Ectodermal cell (in vitro differentiated cells): Measurements from ENCODE around the gene VPS37B.

Experiments used
- H3K27ac ChIP-seq: 2 replicates; pipeline ENCODE4 v1.7.0; 2013; ENCODE audit warnings: mild to moderate bottlenecking, low read depth, low read length; ENCODE audit not compliant: insufficient read depth, poor library complexity, severe bottlenecking
- H3K27me3 ChIP-seq: 2 replicates; pipeline ENCODE4 v1.7.0; 2013; ENCODE audit warnings: mild to moderate bottlenecking, low read length; ENCODE audit not compliant: insufficient read depth, control insufficient read depth, poor library complexity, severe bottlenecking
- H3K36me3 ChIP-seq: one replicate; pipeline ENCODE4 v1.7.0; 2013; ENCODE audit warnings: low read length; ENCODE audit not compliant: control insufficient read depth, insufficient read depth
- H3K4me1 ChIP-seq: one replicate; pipeline ENCODE4 v1.7.0; 2013; ENCODE audit warnings: low read length; ENCODE audit not compliant: control insufficient read depth, insufficient read depth
- H3K4me3 ChIP-seq: 2 replicates; pipeline ENCODE4 v1.7.0; 2013; ENCODE audit warnings: low read depth, low read length, control low read depth; ENCODE audit not compliant: insufficient read depth
- H3K9me3 ChIP-seq: 2 replicates; pipeline ENCODE4 v1.7.0; 2013; ENCODE audit warnings: mild to moderate bottlenecking, low read length, moderate library complexity; ENCODE audit not compliant: control insufficient read depth
- WGBS, 2 experiments: methylation state at CpG; one replicate each; pipeline ENCODE4 v1.1.7; 2013; ENCODE audit warnings: missing lambda C conversion rate in 2 of 2; 5-methylcytosine and 5-hydroxymethylcytosine counted together

VPS37B gene

DNA sequence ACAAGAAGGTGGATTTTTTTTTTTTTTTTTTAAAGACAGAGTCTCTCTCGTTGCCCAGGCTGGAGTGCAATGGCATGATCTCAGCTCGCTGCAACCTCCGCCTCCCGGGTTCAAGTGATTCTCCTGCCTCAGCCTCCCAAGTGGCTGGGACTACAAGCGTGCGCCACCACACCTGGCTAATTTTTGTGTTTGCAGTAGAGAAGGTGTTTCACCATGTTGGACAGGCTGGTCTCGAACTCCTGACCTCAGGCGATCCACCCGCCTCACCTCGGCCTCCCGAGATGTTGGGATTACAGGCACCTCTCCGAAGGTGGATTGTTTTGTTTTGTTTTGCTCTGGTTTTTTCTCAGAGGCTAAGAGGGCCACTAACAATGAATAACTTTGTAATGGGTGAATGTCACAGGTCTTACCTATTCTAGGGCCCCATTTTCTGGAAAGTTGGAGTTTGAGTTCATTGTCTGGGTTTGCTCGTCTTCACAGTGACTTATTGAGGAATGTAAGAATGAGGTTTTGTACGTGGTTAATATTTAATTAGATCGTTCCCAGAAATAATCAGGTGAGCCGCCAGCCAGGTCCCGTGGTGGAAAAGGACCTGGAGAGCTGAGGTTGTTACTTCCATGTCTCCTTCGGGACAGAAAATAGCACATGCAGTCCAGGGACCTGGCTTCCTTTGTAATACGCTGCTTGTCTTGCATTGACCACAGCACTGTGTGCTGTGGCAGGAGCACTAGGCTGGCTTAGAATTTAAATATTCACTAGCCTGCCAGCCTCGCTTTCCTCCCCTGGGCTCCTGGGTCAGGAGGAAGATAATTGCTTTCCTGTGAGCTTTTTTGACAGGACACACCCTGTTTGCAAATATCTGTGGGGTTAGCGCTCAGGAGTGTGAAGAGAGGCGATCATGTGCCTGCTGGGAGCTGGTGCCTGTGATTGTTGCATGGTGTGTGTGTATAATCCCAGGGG lies 58.3 kb downstream of the VPS37B start:
- H3K4me3 ChIP-seq = no peak overlapping the region
- H3K27ac ChIP-seq = no peak overlapping the region
- H3K9me3 ChIP-seq = no peaks in the 10 kb centered on the region
- peaks cover 35% of the 10 kb centered on the region for H3K27me3 ChIP-seq
- no peaks in the 10 kb centered on the region for H3K4me1 ChIP-seq
- 86 to 89% methylated on average over 22 of the region's 22 CpGs for WGBS, 2 experiments
- no peaks in the 10 kb centered on the region for H3K36me3 ChIP-seq

DNA sequence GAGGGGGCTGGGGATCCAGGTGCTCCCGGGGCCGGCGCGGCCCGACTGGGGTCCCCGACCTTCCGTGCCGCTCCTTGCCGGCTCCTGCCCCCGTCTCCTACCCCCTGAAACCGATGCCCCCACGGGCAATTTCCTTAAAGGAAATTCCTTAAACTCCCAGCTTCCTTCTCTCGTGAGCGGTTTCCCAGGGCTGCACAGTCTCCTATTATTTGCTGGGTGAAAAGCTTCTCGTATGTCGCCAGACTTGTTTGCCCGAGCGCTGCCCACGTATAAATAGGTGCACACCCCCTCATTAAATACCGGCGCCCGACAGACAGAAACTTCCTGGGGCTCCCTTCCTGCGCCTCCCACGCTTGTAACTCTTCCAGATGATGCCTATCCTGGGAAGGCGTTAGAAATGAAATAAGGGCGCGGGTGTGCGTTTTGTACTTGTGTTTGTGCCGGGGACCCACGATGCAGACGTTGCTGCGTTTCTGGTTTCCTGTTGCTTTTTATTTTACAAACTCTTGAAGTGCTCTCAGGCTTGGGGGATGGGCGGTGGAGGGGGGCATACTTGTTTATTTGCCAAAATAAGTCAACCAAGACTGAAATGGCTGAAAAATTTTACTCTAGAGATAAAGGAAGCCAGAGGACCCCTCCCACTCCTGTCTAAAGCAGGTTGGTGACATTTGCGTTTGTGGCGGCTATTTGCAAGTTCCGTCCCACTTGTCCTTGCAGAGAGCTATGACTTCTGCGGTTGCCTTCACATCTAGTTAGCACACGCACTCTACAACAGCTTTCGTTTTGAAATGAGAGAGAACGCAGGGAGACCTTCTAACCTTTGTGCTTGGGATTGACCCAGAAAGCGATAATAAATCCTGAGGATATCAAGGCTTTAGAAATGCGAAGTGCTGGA lies 59.6 kb downstream of the VPS37B start:
- Histone ChIP-seq H3K9me3 (no peaks in the 10 kb centered on the region), H3K4me1 (no peaks in the 10 kb centered on the region), H3K27ac (no peak overlapping the region), H3K4me3 (peak overlapping the region; percentile 46), H3K36me3 (no peaks in the 10 kb centered on the region), H3K27me3 (peaks cover 35% of the 10 kb centered on the region)
- WGBS, 2 experiments = 4% methylated on average over 42 of the region's 42 CpGs

DNA sequence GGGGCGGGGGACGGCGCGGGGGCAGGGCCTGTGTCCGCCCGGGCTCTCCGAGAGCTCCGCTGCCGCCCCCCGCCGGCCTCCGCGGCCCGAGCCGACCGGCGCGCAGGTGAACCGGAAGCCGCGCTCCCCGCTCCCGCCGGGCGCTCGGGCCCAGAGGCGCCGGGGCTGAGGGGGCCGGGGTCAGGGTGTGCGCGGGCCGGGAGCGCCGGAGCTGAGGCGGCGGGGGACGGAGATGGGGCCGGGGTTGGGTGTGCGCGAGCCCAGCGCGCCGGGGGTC lies 60.2 kb downstream of the VPS37B start:
- H3K36me3 ChIP-seq = no peaks in the 10 kb centered on the region
- peak overlapping the region; percentile 46 for H3K4me3 ChIP-seq
- H3K27me3 ChIP-seq = peaks cover 35% of the 10 kb centered on the region
- no peaks in the 10 kb centered on the region for H3K4me1 ChIP-seq
- no peaks in the 10 kb centered on the region for H3K9me3 ChIP-seq
- WGBS, 2 experiments = 0 to 1% methylated on average over 43 of the region's 43 CpGs
- no peak overlapping the region for H3K27ac ChIP-seq

DNA sequence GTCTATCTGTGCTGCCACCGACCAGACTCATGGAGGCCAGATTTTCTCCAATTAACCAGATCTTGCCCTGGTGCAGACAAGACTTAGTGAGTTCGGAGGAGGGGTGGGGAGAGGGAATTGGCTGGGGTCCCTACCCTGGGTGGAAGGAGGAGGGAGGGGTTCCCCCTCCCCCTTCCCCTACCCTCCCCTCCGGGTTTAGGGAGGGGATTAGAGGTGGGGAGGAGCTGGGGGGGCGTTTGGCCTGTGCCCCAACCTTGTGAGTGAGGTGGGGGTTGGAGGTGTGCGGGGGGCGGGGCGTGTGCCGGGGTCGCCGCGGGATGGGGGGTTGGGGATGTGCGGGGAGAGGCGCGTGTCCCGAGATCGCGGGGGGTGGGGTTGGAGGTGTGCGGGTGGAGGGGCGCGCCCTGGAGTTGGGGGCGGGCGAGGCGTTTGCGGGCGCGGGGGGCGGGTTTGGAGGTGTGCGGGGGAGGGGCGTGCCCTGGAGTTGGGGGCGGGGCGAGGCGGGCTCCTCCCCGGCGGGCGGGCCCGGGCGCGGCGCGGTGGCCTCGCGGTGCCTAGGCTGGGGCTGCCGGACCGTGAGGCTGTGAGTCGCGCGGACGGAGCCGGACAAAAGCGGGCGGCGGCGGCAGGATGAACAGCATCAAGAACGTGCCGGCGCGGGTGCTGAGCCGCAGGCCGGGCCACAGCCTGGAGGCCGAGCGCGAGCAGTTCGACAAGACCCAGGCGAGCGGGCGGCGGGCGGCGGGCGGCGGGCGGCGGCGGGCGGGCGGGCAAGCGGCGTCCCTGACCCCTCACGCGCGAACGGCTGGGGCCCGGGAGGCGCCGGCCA lies 60.8 kb downstream of the VPS37B start, which contains the start of gene HIP1R:
HIP1R (plus strand) TSS at position 537 of the 829 bp plus-strand sequence; CDS start at position 631, 94 bp downstream.
- Histone ChIP-seq H3K4me1 (no peaks in the 10 kb centered on the region), H3K27me3 (peaks cover 35% of the 10 kb centered on the region), H3K9me3 (no peaks in the 10 kb centered on the region), H3K36me3 (no peaks in the 10 kb centered on the region), H3K4me3 (peak within 1 kb of the TSS; percentile 46), H3K27ac (peak within 1 kb of the TSS; percentile 85)
- WGBS, 2 experiments = 1% methylated on average over 71 to 78 of the region's 85 CpGs

DNA sequence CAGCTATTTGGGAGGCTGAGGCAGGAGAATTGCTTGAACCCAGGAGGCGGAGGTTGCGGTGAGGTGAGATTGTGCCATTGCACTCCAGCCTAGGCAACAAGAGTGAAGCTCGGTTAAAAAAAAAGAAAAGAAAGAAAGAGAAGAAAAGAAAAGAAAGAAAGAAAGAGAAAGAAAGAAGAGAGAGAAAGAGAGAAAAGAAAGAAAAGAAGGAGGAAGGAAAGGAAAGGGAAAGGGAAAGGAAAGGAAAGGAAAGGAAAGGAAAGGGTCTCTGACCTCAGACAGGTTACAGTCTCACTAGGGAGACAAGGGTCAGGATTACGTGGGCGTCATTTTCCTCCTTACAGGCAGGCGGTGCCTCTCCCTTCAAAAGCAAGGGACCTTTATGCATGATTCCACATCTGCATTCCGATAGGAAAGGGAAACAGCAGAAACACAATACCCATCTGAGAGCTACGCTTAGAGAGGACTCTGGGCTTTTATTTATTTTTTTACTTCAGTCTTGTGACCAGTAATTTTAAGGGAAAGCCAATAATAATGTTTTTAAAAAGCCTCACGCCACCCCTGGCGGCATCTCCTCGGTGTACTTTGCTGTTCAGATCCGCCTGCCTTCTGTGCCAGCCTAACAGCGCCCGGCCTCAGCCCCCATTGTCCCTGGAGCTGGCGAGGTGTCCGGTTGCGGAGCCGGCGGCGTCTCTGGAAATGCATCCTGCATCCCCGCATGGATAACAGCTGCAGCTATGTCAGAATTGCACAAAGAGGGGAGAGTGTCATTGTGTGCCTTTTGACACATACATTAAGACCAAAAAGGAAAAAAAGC lies 61.6 kb downstream of the VPS37B start:
- H3K27ac ChIP-seq = peak overlapping the region; percentile 85
- H3K36me3 ChIP-seq = no peaks in the 10 kb centered on the region
- H3K4me1 ChIP-seq = no peaks in the 10 kb centered on the region
- peaks cover 35% of the 10 kb centered on the region for H3K27me3 ChIP-seq
- 14% methylated on average over 21 of the region's 21 CpGs for WGBS, 2 experiments
- no peaks in the 10 kb centered on the region for H3K9me3 ChIP-seq
- H3K4me3 ChIP-seq = peak overlapping the region; percentile 46

DNA sequence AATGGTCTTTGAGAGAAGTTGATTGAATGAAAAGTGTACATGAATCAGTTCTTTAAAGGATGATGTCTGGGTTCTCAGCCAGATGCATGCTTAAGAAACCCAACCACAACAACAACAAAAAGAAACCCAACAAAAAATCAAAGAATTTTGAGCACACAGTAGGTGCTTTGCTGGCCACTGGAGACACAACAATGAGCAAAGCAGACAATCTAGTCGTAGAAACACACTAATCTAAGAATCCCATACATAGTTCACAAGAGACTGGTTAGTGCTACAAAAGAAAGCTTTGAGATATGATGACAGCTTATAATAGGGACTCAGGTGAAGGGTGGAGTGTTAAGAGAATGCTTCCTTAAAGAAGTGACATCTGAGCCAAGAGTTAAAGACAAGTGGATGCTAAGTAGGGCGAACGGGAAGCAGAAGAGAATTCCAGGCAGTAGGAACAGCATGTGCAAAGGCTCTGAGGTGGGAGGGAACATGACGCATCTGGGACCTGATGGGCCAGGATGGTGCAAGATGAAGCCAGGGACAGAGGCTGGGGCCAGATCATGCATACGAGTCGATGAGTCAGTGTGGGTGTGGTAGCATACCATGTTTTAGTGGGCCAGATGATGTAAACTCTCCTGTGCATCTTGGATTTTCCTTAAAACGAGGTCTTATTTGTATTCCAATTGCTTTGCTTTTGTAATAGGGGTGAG lies 65.3 kb downstream of the VPS37B start:
- Histone ChIP-seq H3K27me3 (peaks cover under 1% of the 10 kb centered on the region), H3K27ac (no peak overlapping the region), H3K4me1 (no peaks in the 10 kb centered on the region), H3K36me3 (no peaks in the 10 kb centered on the region), H3K4me3 (no peak overlapping the region), H3K9me3 (no peaks in the 10 kb centered on the region)
- WGBS, 2 experiments = 86 to 87% methylated on average over 6 to 7 of the region's 7 CpGs

DNA sequence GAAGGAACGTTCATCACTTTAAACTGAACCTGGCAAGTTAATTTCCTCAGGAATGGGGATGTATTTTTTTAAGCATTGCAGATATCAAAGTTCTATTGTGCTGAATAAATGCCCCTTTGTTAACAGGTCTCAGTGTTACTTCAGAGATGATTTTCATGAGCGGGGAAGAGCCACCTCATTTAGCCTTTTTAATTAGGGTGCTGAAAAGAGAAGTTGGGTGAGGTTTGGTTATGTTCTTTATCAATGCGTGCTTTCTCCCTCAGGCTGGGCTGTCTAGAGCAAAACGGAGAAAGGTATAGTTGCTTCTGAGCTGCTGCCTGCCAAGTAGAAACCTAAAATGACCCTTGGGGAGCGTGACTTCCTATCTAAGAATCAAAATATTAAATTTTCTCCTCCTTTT lies 68.7 kb downstream of the VPS37B start:
- WGBS, 2 experiments = 63 to 67% methylated on average over 5 of the region's 5 CpGs
- Histone ChIP-seq H3K9me3 (no peaks in the 10 kb centered on the region), H3K4me3 (no peak overlapping the region), H3K27ac (no peak overlapping the region), H3K36me3 (no peaks in the 10 kb centered on the region), H3K27me3 (no peaks in the 10 kb centered on the region), H3K4me1 (no peaks in the 10 kb centered on the region)

DNA sequence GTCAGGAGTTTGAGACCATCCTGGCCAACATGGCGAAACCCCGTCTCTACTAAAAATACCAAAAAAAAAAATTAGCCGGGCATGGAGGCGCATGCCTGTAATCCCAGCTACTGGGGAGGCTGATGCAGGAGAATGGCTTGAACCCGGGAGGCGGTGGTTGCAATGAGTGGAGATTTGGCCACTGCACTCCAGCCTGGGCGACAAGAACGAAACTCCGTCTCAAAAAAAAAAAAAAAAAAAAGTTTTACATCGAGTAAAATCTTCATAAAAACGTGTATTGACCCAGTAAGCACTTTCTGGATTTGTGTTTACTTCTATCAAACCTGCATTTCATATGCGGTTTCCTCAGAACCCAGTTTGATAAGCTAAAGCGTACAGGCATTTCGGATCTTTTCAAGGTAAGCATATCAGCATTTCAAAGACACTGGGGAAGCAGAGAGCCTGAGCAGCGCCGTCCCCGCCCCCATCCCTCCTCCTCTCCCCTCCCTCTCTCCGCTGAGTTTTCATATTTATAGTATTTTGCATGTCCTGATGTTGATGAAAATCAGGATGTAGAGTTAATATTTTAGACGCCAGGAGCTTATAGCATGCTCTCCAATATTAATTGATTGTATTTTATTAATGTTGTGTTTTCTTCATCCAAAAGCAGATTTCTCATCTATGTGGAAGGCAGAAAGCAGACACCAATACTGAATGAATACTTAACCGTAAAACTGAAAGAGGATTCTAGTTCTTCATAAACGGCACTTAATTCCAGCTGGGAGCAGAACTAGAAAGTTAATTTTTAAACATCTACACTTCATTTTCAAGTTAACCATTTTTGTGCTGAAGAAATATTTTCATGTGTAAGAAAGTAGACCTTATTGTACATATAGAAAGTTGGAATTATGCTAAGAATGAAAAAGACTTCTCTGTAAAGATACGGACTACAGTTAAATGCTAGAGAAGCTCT lies 69.9 kb downstream of the VPS37B start:
- H3K27ac ChIP-seq = no peak overlapping the region
- H3K9me3 ChIP-seq = no peaks in the 10 kb centered on the region
- WGBS, 2 experiments = 38 to 43% methylated on average over 20 to 21 of the region's 22 CpGs
- H3K4me3 ChIP-seq = no peak overlapping the region
- H3K36me3 ChIP-seq = no peaks in the 10 kb centered on the region
- H3K27me3 ChIP-seq = no peaks in the 10 kb centered on the region
- no peaks in the 10 kb centered on the region for H3K4me1 ChIP-seq
